ENCODE measurements around the gene UBE2N.

The UBE2N gene

DNA sequence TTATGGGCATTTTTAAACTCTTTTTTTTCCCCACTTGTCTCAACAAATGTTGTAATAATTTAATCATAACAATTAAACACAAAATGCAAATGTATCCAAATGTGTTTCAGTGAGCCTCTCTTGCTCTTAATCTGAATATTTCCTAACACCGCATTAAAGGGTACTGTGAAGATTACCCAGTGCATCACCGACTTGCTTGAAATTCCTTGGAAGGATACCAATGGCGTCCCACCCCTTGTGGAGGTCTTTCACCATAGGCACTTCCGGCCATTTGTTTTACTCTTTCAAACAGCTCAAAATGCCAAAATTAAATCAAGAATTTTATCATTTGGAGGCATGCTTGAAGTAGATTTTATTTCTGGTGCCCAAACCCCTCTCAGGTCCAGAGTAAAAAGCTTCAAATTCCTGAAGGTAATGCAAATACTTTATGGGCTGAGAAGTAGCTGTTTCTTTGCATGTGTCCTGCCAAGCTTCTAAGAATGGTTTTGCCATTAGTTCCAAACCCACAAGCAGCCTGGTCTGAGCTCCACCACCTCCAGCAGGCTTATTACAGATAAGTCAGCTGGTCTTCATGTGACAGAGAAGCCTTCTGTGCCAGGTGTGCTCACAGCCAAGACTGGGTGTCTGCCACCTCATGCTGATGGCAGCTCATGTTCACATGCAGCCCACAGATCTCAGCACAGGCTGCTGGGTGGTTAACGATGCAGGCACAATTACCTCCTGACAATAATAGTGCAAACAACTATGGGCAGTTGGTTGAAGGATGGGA lies 80.4 kb downstream of the UBE2N start:
- Histone ChIP-seq H3K36me3 (ENCODE audit: control insufficient read depth in 1 of 2, insufficient read depth in 2 of 2, low read length in 2 of 2) (no peaks in the 10 kb centered on the region), H3K9me3 (ENCODE audit: control insufficient read depth in 1 of 2, low read length in 2 of 2) (no peaks in the 10 kb centered on the region), H3K4me1 (ENCODE audit: control insufficient read depth in 1 of 2, insufficient read depth in 2 of 2, low read length in 2 of 2) (no peaks in the 10 kb centered on the region), H3K4me3 (ENCODE audit: low read depth in 1 of 2, low read length in 2 of 2) (no peak overlapping the region), H3K27me3 (ENCODE audit: low read depth, low read length) (no peaks in the 10 kb centered on the region), H3K27ac (ENCODE audit: low read length) (no peak overlapping the region)

DNA sequence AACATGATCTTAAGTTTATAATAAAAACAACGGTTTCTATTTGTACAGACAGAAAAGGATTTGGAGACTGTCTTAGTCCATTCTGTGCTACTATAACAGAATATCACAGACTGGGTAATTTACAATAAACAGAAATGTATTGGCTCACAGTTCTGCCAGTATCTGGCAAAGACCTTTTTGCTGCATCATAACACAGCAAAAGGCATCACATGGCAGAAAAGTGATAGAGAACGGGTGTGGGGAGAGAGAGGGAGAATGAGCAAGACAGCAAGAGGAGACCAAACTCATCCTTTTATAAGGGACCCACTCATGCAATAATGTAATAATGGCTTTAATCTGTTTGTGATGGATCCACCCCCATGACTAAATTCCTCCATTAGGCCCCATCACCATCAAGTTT lies 81.1 kb downstream of the UBE2N start:
- H3K4me3 ChIP-seq (ENCODE audit: low read depth in 1 of 2, low read length in 2 of 2), result no peak overlapping the region
- no peaks in the 10 kb centered on the region for H3K27me3 ChIP-seq (ENCODE audit: low read depth, low read length)
- H3K27ac ChIP-seq (ENCODE audit: low read length), result no peak overlapping the region
- no peaks in the 10 kb centered on the region for H3K9me3 ChIP-seq (ENCODE audit: control insufficient read depth in 1 of 2, low read length in 2 of 2)
- H3K36me3 ChIP-seq (ENCODE audit: control insufficient read depth in 1 of 2, insufficient read depth in 2 of 2, low read length in 2 of 2), result no peaks in the 10 kb centered on the region
- H3K4me1 ChIP-seq (ENCODE audit: control insufficient read depth in 1 of 2, insufficient read depth in 2 of 2, low read length in 2 of 2), result no peaks in the 10 kb centered on the region

- H3K4me1 ChIP-seq (ENCODE audit: control insufficient read depth in 1 of 2, insufficient read depth in 2 of 2, low read length in 2 of 2), result no peaks in the 10 kb centered on the region
- H3K4me3 ChIP-seq (ENCODE audit: low read depth in 1 of 2, low read length in 2 of 2), result no peak overlapping the region
- H3K27ac ChIP-seq (ENCODE audit: low read length), result no peak overlapping the region
- no peaks in the 10 kb centered on the region for H3K9me3 ChIP-seq (ENCODE audit: control insufficient read depth in 1 of 2, low read length in 2 of 2)
- no peaks in the 10 kb centered on the region for H3K27me3 ChIP-seq (ENCODE audit: low read depth, low read length)
- no peaks in the 10 kb centered on the region for H3K36me3 ChIP-seq (ENCODE audit: control insufficient read depth in 1 of 2, insufficient read depth in 2 of 2, low read length in 2 of 2)
Observed at GRCh38 chr12:93358821-93359220, 82.9 kb downstream of the UBE2N start.

- no peaks in the 10 kb centered on the region for H3K36me3 ChIP-seq (ENCODE audit: control insufficient read depth in 1 of 2, insufficient read depth in 2 of 2, low read length in 2 of 2)
- no peaks in the 10 kb centered on the region for H3K9me3 ChIP-seq (ENCODE audit: control insufficient read depth in 1 of 2, low read length in 2 of 2)
- no peaks in the 10 kb centered on the region for H3K4me1 ChIP-seq (ENCODE audit: control insufficient read depth in 1 of 2, insufficient read depth in 2 of 2, low read length in 2 of 2)
- H3K27me3 ChIP-seq (ENCODE audit: low read depth, low read length), result no peaks in the 10 kb centered on the region
- H3K4me3 ChIP-seq (ENCODE audit: low read depth in 1 of 2, low read length in 2 of 2), result no peak overlapping the region
- H3K27ac ChIP-seq (ENCODE audit: low read length), result no peak overlapping the region
Observed at GRCh38 chr12:93358058-93358457, 83.7 kb downstream of the UBE2N start.

GRCh38 chr12:93356214-93356613 lies 85.5 kb downstream of the UBE2N start:
- no peaks in the 10 kb centered on the region for H3K9me3 ChIP-seq (ENCODE audit: control insufficient read depth in 1 of 2, low read length in 2 of 2)

More at GRCh38 chr12:93356214-93356613, 85.5 kb downstream of the UBE2N start:
- H3K27ac ChIP-seq (ENCODE audit: low read length), result no peak overlapping the region
- no peak overlapping the region for H3K4me3 ChIP-seq (ENCODE audit: low read depth in 1 of 2, low read length in 2 of 2)
- no peaks in the 10 kb centered on the region for H3K27me3 ChIP-seq (ENCODE audit: low read depth, low read length)
- no peaks in the 10 kb centered on the region for H3K4me1 ChIP-seq (ENCODE audit: control insufficient read depth in 1 of 2, insufficient read depth in 2 of 2, low read length in 2 of 2)
- H3K36me3 ChIP-seq (ENCODE audit: control insufficient read depth in 1 of 2, insufficient read depth in 2 of 2, low read length in 2 of 2), result no peaks in the 10 kb centered on the region
